Measurements from ENCODE around the gene CNTNAP5. TPM values are rescaled to one million over a fixed set of nuclear protein-coding genes. Genes with fewer than 3 reads are reported as not detected.

CNTNAP5 gene
- total RNA-seq, 1 donor from 2014 or later = not detected

DNA sequence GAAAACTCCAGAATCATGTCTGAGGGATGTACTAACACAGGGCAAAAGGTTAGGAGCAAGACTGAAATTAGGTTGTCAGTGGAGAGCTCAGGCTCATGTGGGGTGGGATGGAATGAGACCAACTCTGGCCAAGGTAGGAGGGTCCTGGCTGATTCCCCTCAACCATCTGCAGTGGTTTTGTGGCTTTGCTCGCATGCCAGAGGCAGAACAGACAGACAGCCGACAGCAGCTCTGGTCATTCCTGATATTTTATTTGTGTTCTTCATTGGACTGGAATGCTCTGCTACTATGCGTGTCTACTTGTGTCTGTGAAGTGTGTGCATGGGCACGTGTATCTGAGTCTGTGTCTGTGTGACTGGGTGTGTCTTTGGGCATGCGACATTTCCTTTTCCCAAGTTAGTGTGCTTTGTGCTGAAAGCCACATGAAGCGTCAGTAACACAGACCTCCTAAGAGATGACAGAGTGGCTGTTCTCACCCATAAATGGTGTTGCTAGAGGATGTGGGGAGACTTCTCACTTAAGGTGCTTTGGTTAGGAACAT, 239.5 kb downstream of the CNTNAP5 start:
- no peaks in the 10 kb centered on the region for H3K36me3 ChIP-seq
- H3K4me3 ChIP-seq = no peak overlapping the region
- H3K27ac ChIP-seq (replicated peaks) = no peak overlapping the region
- no peak for DNase-seq
- TF ChIP-seq, protein P1, sequence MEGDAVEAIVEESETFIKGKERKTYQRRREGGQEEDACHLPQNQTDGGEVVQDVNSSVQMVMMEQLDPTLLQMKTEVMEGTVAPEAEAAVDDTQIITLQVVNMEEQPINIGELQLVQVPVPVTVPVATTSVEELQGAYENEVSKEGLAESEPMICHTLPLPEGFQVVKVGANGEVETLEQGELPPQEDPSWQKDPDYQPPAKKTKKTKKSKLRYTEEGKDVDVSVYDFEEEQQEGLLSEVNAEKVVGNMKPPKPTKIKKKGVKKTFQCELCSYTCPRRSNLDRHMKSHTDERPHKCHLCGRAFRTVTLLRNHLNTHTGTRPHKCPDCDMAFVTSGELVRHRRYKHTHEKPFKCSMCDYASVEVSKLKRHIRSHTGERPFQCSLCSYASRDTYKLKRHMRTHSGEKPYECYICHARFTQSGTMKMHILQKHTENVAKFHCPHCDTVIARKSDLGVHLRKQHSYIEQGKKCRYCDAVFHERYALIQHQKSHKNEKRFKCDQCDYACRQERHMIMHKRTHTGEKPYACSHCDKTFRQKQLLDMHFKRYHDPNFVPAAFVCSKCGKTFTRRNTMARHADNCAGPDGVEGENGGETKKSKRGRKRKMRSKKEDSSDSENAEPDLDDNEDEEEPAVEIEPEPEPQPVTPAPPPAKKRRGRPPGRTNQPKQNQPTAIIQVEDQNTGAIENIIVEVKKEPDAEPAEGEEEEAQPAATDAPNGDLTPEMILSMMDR (IDR thresholded peaks at IDR 0.05; ENCODE audit: borderline replicate concordance) = no peak
- peaks cover 7% of the 10 kb centered on the region for H3K4me1 ChIP-seq
- no peaks in the 10 kb centered on the region for H3K9me3 ChIP-seq (replicated peaks)
- intact Hi-C loops (cut with micrococcal nuclease) = no loop called here
- H3K27me3 ChIP-seq (ENCODE audit: low read depth) = no peaks in the 10 kb centered on the region

GRCh38 chr2:124267794-124268193, 242.7 kb downstream of the CNTNAP5 start:
- Histone ChIP-seq H3K27me3 (ENCODE audit: low read depth) (no peaks in the 10 kb centered on the region), H3K36me3 (no peaks in the 10 kb centered on the region), H3K4me3 (no peak overlapping the region), H3K4me1 (peaks cover 11% of the 10 kb centered on the region), H3K9me3 (replicated peaks) (no peaks in the 10 kb centered on the region), H3K27ac (replicated peaks) (no peak overlapping the region)
- DNase-seq = no peak
- intact Hi-C loops (cut with micrococcal nuclease) = no loop called here
- TF ChIP-seq, protein P1 (IDR thresholded peaks at IDR 0.05; ENCODE audit: borderline replicate concordance) = no peak

DNA sequence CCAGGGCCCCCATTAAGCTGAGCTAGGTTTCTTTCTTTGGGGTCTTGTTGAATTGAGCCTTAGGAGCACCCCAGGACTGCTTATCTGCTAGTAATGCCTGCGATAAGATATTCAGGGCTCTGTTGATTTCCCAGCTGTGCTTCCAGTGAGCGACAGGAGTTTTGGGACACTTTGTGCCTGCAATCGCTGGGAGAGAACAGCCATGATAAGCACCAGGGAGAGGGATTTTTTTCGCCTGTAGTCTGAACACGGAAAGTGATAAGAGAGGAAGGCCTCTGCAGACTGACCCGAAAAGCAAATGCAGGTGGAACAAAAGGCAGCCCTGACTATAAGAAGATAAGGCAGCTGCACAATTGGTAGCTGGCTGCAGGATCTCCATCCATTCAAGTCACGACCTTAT, 244.3 kb downstream of the CNTNAP5 start:
- H3K27ac ChIP-seq (replicated peaks) = no peak overlapping the region
- H3K36me3 ChIP-seq = no peaks in the 10 kb centered on the region
- no peaks in the 10 kb centered on the region for H3K27me3 ChIP-seq (ENCODE audit: low read depth)
- intact Hi-C loops (cut with micrococcal nuclease) = no loop called here
- H3K9me3 ChIP-seq (replicated peaks) = no peaks in the 10 kb centered on the region
- H3K4me3 ChIP-seq = no peak overlapping the region
- TF ChIP-seq, protein P1 (IDR thresholded peaks at IDR 0.05; ENCODE audit: borderline replicate concordance) = no peak
- no peak for DNase-seq
- peaks cover 11% of the 10 kb centered on the region for H3K4me1 ChIP-seq

DNA sequence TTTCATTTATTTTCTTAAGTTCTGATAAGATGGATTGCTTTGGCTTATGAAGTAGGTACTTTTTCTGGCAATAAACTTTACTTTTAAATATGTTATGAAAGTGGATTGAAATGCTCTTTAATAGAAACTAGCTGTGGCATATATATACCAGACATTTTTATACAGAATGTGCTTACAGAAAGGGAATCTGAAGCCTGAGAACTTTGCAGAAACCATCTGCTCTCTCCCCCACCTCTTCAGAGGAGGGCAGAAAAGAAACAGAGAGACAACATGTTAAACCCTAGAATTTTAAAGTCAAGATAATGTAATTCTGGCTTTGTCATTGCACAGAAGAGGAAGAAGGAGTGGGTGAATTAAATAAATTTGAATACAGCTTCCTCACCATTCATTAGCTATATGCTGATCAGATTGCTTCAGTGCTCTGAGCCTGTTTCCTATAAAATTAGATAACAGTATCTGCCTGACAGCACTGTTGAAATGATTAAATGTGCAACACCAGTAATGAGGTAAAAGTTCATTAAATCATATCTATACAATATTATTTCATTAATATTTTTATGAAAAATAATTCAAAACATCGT, 247.3 kb downstream of the CNTNAP5 start:
- no peak for DNase-seq
- Histone ChIP-seq H3K36me3 (no peaks in the 10 kb centered on the region), H3K4me1 (peaks cover 11% of the 10 kb centered on the region), H3K9me3 (replicated peaks) (no peaks in the 10 kb centered on the region), H3K27ac (replicated peaks) (no peak overlapping the region), H3K4me3 (no peak overlapping the region), H3K27me3 (ENCODE audit: low read depth) (no peaks in the 10 kb centered on the region)
- TF ChIP-seq, protein P1 (IDR thresholded peaks at IDR 0.05; ENCODE audit: borderline replicate concordance) = no peak
- intact Hi-C loops (cut with micrococcal nuclease) = no loop called here

DNA sequence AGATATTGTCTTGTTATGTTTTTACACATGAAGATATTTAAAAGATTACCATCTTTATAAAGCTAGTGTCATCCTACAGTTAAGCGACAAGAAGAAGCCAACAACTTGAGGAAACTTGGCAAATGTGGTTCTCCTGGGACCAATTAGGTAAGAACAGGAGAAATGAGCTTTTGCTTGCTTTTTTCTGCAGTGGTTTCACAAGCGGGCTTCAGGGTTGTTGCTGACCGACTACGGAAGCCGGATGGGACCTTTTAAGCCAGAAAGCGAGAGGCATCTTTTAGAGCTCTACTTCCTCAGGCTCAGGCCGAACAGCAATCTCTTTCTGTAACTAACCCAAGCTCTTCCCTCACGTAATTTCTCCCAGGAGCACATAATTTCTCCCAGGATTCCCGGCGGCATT, 256.5 kb downstream of the CNTNAP5 start:
- no peak for DNase-seq
- Histone ChIP-seq H3K36me3 (no peaks in the 10 kb centered on the region), H3K4me3 (no peak overlapping the region), H3K27me3 (ENCODE audit: low read depth) (no peaks in the 10 kb centered on the region), H3K4me1 (no peaks in the 10 kb centered on the region), H3K9me3 (replicated peaks) (peaks cover 11% of the 10 kb centered on the region), H3K27ac (replicated peaks) (no peak overlapping the region)
- intact Hi-C loops (cut with micrococcal nuclease) = no loop called here
- TF ChIP-seq, protein P1 (IDR thresholded peaks at IDR 0.05; ENCODE audit: borderline replicate concordance) = no peak
